ENCODE results near the gene PIEZO1.

GRCh38 chr16:88673716-88674379, 111.2 kb downstream of the PIEZO1 start:
- no peak for TF ChIP-seq ZFX (IDR thresholded peaks at IDR 0.05; ENCODE audit: borderline replicate concordance)
- no peak for TF ChIP-seq CTCF (IDR thresholded peaks at IDR 0.05)

Measured in 22Rv1 (cell line).